ENCODE results near the gene ANOS1.

DNA sequence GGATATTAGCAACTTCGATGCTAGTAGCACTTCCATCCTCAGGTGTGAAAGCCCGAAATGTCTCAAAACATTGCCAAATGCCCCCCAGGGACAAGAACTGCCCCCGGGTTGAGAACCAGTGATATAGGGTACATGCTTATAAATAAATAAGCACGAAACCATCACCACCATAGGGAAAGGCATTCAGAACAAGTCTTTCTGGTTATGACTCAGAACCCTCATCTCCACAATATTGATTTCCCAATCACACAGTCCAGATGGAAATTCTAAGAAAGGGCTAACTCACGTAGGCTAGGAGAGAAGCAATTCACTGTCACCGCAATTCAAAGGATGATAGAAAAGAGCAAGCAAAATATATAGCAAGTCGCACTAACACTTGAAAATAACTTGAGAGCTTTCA lies 84.8 kb downstream of the ANOS1 start:
- TF ChIP-seq, protein P1, sequence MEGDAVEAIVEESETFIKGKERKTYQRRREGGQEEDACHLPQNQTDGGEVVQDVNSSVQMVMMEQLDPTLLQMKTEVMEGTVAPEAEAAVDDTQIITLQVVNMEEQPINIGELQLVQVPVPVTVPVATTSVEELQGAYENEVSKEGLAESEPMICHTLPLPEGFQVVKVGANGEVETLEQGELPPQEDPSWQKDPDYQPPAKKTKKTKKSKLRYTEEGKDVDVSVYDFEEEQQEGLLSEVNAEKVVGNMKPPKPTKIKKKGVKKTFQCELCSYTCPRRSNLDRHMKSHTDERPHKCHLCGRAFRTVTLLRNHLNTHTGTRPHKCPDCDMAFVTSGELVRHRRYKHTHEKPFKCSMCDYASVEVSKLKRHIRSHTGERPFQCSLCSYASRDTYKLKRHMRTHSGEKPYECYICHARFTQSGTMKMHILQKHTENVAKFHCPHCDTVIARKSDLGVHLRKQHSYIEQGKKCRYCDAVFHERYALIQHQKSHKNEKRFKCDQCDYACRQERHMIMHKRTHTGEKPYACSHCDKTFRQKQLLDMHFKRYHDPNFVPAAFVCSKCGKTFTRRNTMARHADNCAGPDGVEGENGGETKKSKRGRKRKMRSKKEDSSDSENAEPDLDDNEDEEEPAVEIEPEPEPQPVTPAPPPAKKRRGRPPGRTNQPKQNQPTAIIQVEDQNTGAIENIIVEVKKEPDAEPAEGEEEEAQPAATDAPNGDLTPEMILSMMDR (IDR thresholded peaks at IDR 0.05 in 4 of 5, conservative IDR thresholded peaks at IDR 0.05 in 1 of 5) = no peak
- no peak for TF ChIP-seq POLR2A (IDR thresholded peaks at IDR 0.05)
